PC-3 (cell line): ENCODE measurements around the gene PPFIA1.

Experiments
- EZH2 ChIP-seq: fragments of 300-600 bp; sonication (generic); IDR thresholded peaks from one replicate; pipeline ENCODE4 v1.6.1; 2017; ENCODE audit warnings: antibody characterized with exemption, mild to moderate bottlenecking, low read length; ENCODE audit not compliant: unreplicated experiment
- EZH2phosphoT487 ChIP-seq: fragments of 300-600 bp; sonication (generic); IDR thresholded peaks from 2 replicates; pipeline ENCODE4 v1.6.1; 2018; ENCODE audit warnings: mild to moderate bottlenecking, antibody characterized with exemption, low read length, borderline replicate concordance
- TF ChIP-seq, protein P1 (sequence below): fragments of 300-600 bp; sonication (generic); conservative IDR thresholded peaks from 2 replicates; pipeline ENCODE4 v1.5.1; 2017; ENCODE audit warnings: antibody characterized with exemption, low read depth, mild to moderate bottlenecking, low read length

DNA sequence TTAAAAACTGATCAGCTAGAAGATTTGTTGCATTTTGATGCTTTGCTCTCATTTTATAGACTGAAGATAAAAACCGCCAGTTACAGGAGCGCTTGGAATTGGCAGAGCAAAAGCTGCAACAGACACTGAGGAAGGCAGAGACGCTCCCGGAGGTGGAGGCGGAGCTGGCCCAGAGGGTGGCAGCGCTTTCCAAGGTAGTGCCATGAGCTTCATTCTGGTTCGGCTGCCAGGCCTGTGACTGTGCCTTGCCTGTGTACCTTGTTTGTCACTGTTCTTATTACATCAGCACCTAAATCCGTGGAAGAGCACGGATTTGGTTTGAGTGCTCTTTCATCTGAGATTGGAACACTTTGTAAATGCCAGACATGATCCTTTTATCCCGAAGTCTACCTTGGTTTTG is 61.4 kb downstream of the PPFIA1 start:
- TF ChIP-seq, protein P1, sequence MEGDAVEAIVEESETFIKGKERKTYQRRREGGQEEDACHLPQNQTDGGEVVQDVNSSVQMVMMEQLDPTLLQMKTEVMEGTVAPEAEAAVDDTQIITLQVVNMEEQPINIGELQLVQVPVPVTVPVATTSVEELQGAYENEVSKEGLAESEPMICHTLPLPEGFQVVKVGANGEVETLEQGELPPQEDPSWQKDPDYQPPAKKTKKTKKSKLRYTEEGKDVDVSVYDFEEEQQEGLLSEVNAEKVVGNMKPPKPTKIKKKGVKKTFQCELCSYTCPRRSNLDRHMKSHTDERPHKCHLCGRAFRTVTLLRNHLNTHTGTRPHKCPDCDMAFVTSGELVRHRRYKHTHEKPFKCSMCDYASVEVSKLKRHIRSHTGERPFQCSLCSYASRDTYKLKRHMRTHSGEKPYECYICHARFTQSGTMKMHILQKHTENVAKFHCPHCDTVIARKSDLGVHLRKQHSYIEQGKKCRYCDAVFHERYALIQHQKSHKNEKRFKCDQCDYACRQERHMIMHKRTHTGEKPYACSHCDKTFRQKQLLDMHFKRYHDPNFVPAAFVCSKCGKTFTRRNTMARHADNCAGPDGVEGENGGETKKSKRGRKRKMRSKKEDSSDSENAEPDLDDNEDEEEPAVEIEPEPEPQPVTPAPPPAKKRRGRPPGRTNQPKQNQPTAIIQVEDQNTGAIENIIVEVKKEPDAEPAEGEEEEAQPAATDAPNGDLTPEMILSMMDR: no peak
- no peak for TF ChIP-seq EZH2
- TF ChIP-seq EZH2phosphoT487: no peak
